Effector memory CD4-positive, alpha-beta T cell (primary cell): ENCODE results near the gene NPC2.

ENCODE experiments used
- DNase-seq, 3 donors: peaks; one replicate each; pipeline ENCODE4 v3.0.0-alpha.2; 2020
- H3K27ac ChIP-seq: 2 replicates; pipeline ENCODE4 v1.7.0; 2013; ENCODE audit warnings: mild to moderate bottlenecking, low read length, moderate library complexity; ENCODE audit not compliant: insufficient read depth, poor library complexity, severe bottlenecking
- H3K27me3 ChIP-seq: replicated peaks from 2 replicates; pipeline ENCODE4 v1.7.0; 2013; ENCODE audit warnings: mild to moderate bottlenecking, low read length; ENCODE audit not compliant: insufficient read depth, control insufficient read depth, poor library complexity, severe bottlenecking
- H3K36me3 ChIP-seq: 2 replicates; pipeline ENCODE4 v1.7.0; 2013; ENCODE audit warnings: mild to moderate bottlenecking, low read length, moderate library complexity; ENCODE audit not compliant: control insufficient read depth, insufficient read depth
- H3K4me1 ChIP-seq: 2 replicates; pipeline ENCODE4 v1.7.0; 2013; ENCODE audit warnings: low read length, mild to moderate bottlenecking; ENCODE audit not compliant: control insufficient read depth, insufficient read depth, poor library complexity, severe bottlenecking
- H3K4me3 ChIP-seq: 2 replicates; pipeline ENCODE4 v1.7.0; 2013; ENCODE audit warnings: low read length, low read depth, mild to moderate bottlenecking; ENCODE audit not compliant: insufficient read depth, poor library complexity, severe bottlenecking
- H3K9me3 ChIP-seq: 2 replicates; pipeline ENCODE4 v1.7.0; 2013; ENCODE audit warnings: mild to moderate bottlenecking, low read length, moderate library complexity; ENCODE audit not compliant: control insufficient read depth

Gene NPC2

GRCh38 chr14:74531467-74531866 is 38.4 kb upstream of the NPC2 start:
- H3K36me3 ChIP-seq, result no peaks in the 10 kb centered on the region
- no peaks in the 10 kb centered on the region for H3K27me3 ChIP-seq
- H3K27ac ChIP-seq, result no peak overlapping the region
- no peaks in the 10 kb centered on the region for H3K9me3 ChIP-seq
- DNase-seq, result no peak
- no peak overlapping the region for H3K4me3 ChIP-seq
- no peaks in the 10 kb centered on the region for H3K4me1 ChIP-seq

DNA sequence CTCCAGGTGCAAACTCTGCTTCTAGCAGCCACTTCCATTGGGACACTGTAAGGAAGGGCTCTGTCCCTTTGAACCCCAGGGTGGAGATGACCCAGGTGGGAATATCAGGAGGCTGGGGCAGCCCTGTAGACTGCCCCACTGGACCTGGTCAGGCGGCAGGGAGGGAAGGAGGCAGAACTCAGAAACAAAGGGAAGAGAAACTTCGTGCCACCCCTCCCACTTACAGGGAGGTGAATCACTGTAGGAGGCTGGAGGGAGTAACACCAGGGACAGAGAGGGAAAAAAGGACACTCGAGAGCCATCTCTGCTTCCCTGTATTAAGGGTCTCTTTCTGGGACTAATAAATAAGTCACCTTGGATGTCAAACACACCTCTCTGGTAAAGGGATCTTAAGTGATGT is 37.9 kb upstream of the NPC2 start:
- H3K4me3 ChIP-seq, result no peak overlapping the region
- no peak overlapping the region for H3K27ac ChIP-seq
- H3K9me3 ChIP-seq, result no peaks in the 10 kb centered on the region
- H3K4me1 ChIP-seq, result no peaks in the 10 kb centered on the region
- DNase-seq, result no peak
- no peaks in the 10 kb centered on the region for H3K27me3 ChIP-seq
- H3K36me3 ChIP-seq, result no peaks in the 10 kb centered on the region

DNA sequence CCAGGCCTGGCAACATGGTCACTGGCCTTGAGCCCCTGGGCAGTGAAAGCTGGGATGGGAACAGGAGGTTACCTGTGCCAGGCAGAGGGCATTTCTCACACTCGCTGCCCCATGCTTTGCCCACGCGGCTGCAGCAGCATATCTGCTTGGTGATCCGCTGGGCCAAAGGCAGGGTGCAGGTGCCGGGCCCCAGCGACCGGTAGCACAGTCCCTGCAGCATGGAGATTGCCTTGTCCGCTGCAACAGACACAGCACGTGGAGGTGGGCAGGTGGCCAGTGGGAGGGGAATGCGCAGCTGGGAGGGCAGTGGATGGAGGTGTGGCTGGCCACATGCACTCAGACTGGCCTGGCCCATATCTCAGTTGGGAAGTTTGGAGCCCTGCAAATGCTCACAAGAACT is 35.8 kb upstream of the NPC2 start:
- no peaks in the 10 kb centered on the region for H3K9me3 ChIP-seq
- no peak overlapping the region for H3K27ac ChIP-seq
- DNase-seq, result no peak
- no peak overlapping the region for H3K4me3 ChIP-seq
- H3K4me1 ChIP-seq, result no peaks in the 10 kb centered on the region
- no peaks in the 10 kb centered on the region for H3K27me3 ChIP-seq
- no peaks in the 10 kb centered on the region for H3K36me3 ChIP-seq

GRCh38 chr14:74528406-74528805 is 35.3 kb upstream of the NPC2 start:
- Histone ChIP-seq H3K27ac (no peak overlapping the region), H3K9me3 (no peaks in the 10 kb centered on the region), H3K4me3 (no peak overlapping the region), H3K36me3 (no peaks in the 10 kb centered on the region), H3K4me1 (no peaks in the 10 kb centered on the region), H3K27me3 (no peaks in the 10 kb centered on the region)
- no peak for DNase-seq

DNA sequence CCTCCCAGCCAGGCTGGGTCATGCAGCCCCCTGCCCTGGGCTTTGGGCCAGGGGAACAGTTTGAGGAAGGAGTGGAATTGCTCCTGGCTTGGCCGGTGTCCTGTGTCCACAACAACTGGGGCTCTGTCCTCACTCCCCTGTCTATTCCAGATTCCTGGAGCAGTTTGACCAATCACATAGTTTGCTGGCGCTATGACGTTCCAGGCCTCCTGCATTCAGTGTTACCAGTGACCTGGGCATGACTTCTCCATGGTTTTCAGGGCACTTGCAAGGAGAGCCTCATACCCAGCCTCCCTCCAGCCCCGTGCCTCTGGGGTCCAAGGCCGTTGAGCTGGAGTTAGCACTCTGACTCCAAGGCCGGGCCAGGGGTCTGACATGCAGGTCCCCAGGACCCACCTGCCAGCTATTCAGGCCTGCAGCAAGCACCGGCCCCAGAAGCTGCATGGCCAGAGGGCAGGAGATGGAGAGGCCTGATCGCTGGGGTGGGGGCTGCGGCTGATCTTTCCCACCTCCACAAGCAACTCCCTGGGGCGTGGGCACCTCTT is 34.7 kb upstream of the NPC2 start:
- no peak overlapping the region for H3K27ac ChIP-seq
- no peak overlapping the region for H3K4me3 ChIP-seq
- no peaks in the 10 kb centered on the region for H3K9me3 ChIP-seq
- no peaks in the 10 kb centered on the region for H3K36me3 ChIP-seq
- no peaks in the 10 kb centered on the region for H3K4me1 ChIP-seq
- no peaks in the 10 kb centered on the region for H3K27me3 ChIP-seq
- no peak for DNase-seq

DNA sequence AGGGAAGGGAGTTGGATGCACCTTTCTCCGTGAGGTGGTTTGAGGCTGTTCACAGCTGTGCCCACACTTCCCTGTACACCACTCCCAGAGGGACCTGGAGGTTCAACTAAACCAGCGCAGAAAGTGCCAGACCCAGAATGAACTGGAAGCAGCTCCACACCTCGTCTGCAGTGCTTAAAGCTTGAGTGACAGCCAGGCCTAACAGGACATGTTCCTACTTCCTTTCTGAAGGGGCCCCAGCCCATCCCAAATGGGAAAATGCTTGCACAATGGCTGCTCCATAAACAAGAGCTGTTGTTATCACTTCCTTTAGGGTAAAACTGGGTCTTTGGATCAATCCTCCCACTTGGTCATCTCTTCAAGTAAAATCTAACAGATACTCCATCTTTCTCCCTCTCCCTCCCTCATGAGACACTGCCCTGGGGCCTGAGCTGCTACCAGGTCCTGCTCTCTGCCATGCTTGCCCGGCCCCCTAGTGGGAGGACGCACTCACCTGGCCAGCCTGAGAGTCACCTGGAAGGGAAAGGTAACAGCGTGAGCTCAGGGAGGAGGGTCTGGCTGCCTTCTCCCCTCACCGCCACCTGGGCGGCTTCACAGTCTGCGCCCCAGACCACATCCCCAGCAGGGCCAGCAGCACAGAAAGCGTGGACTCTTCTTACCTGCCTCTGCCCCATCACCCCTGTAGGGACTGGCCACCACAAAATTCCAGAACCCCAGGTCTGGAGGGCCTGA is 33.9 kb upstream of the NPC2 start:
- Histone ChIP-seq H3K36me3 (no peaks in the 10 kb centered on the region), H3K4me3 (no peak overlapping the region), H3K27me3 (no peaks in the 10 kb centered on the region), H3K4me1 (no peaks in the 10 kb centered on the region), H3K27ac (no peak overlapping the region), H3K9me3 (no peaks in the 10 kb centered on the region)
- no peak for DNase-seq

- no peak for DNase-seq
- H3K4me1 ChIP-seq, result no peaks in the 10 kb centered on the region
Measured at GRCh38 chr14:74525361-74525851, 32.3 kb upstream of the NPC2 start.

GRCh38 chr14:74524812-74525135 is 31.7 kb upstream of the NPC2 start:
- H3K27me3 ChIP-seq, result no peaks in the 10 kb centered on the region
- DNase-seq, result no peak
- no peak overlapping the region for H3K27ac ChIP-seq
- no peaks in the 10 kb centered on the region for H3K36me3 ChIP-seq
- H3K4me1 ChIP-seq, result no peaks in the 10 kb centered on the region
- H3K4me3 ChIP-seq, result no peak overlapping the region
- H3K9me3 ChIP-seq, result no peaks in the 10 kb centered on the region

More at GRCh38 chr14:74525361-74525851, 32.3 kb upstream of the NPC2 start:
- no peaks in the 10 kb centered on the region for H3K27me3 ChIP-seq
- no peak overlapping the region for H3K27ac ChIP-seq
- no peaks in the 10 kb centered on the region for H3K9me3 ChIP-seq
- H3K36me3 ChIP-seq, result no peaks in the 10 kb centered on the region
- H3K4me3 ChIP-seq, result no peak overlapping the region

DNA sequence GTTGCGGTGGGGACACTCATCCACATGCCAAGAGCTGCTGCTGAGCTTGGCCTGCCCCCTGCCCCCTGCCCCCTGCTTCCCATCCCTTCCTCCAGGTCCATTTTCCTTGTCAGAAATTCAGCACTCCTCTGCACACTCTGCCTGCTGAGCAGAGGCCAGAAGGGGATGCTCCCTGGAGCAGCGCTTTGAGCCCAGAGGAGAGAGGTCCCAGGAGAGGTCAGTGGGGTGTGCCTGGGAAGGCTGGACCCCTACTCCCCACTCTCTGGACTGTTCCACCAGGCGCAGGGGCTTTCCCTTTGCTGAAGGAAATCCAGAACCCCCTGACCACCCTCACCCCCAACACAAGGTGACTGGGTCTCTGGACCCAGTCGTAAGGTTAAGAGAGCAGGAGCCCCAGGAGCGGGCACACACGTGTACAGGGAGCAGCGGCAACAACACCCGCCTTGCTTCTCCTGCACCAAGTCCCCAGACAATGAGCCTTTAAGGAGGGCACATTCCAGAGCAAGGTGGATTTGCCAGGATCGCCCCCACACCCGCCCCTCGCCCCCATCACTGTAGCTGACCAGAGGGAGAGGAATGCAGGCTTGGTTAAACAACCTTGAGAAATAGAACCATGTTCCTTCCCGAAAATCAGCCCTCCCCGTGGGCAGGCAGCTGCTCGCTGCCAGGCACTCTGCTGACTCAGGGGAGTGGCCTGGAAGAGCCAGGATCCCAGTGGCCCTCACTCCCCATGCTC is 31.1 kb upstream of the NPC2 start:
- DNase-seq, result no peak

GRCh38 chr14:74522740-74523139 is 29.6 kb upstream of the NPC2 start:
- H3K27ac ChIP-seq, result no peak overlapping the region
- no peak for DNase-seq
- H3K27me3 ChIP-seq, result no peaks in the 10 kb centered on the region
- H3K9me3 ChIP-seq, result no peaks in the 10 kb centered on the region
- no peaks in the 10 kb centered on the region for H3K36me3 ChIP-seq
- H3K4me3 ChIP-seq, result no peak overlapping the region
- no peaks in the 10 kb centered on the region for H3K4me1 ChIP-seq

More for the DNA sequence above, 31.1 kb upstream of the NPC2 start:
- no peaks in the 10 kb centered on the region for H3K27me3 ChIP-seq
- H3K9me3 ChIP-seq, result no peaks in the 10 kb centered on the region
- no peak overlapping the region for H3K4me3 ChIP-seq
- no peaks in the 10 kb centered on the region for H3K36me3 ChIP-seq
- no peak overlapping the region for H3K27ac ChIP-seq
- H3K4me1 ChIP-seq, result no peaks in the 10 kb centered on the region
